ENCODE data around the gene MRPL55. TPM values are rescaled to one million over a fixed set of nuclear protein-coding genes. Genes with fewer than 3 reads are reported as not detected.
A peak's percentile ranks its signal among the peaks of the same experiment; 100 is the strongest.

Gene MRPL55
- total and polyA plus RNA-seq, 2 of the 13 experiments (the other 11 are each of a cell fraction or from before 2014, with no cell fraction given) = 58.6 to 92.9 TPM

DNA sequence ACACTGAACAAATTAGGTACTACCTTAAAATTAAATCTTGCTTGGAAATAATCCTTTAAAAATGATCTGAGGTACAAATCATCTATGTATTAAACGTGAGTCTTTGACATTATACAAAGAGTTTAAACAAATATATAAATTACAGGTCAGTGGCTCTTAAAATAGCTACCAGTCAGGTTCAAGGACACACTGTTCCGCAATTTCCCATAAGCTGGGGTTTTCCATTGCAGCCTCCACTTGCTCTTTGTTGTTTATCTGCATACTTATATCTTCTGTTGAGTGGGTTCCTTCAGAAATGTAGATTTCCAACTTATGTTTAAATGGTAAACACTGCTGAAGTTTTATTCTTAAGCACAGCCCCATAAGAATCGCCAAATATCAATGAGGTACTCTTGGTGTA lies 5.7 kb upstream of the MRPL55 start (continued):
- TF ChIP-seq ETV5 (CRISPR knock-in tag; IDR thresholded peaks at IDR 0.05; ENCODE audit: borderline replicate concordance) (no peak), ZNF737 (CRISPR knock-in tag; IDR thresholded peaks at IDR 0.05; ENCODE audit: borderline replicate concordance) (no peak), MEF2D (CRISPR knock-in tag; IDR thresholded peaks at IDR 0.05) (peak; percentile 97), CEBPB (IDR thresholded peaks at IDR 0.05; ENCODE audit: borderline replicate concordance, low read depth, low read length) (peak; percentile 67; the same call in 1 of the 2 replicates), SNAPC4 (CRISPR knock-in tag; IDR thresholded peaks at IDR 0.05) (no peak), NFIC (IDR thresholded peaks at IDR 0.05; ENCODE audit: low read length) (no peak), BORCS8-MEF2B (CRISPR knock-in tag; IDR thresholded peaks at IDR 0.05) (no peak), ISL2 (CRISPR knock-in tag; IDR thresholded peaks at IDR 0.05) (peak; percentile 61; the same call in 1 of the 2 replicates), FLYWCH1 (CRISPR knock-in tag; IDR thresholded peaks at IDR 0.05) (no peak), ZNF550 (CRISPR knock-in tag; IDR thresholded peaks at IDR 0.05; ENCODE audit: borderline replicate concordance) (no peak), SOX5 (CRISPR knock-in tag; IDR thresholded peaks at IDR 0.05; ENCODE audit: borderline replicate concordance) (peak; percentile 34; the same call in 1 of the 2 replicates), SMYD3 (CRISPR knock-in tag; IDR thresholded peaks at IDR 0.05) (no peak), GATAD2A (CRISPR knock-in tag; IDR thresholded peaks at IDR 0.05) (peak; percentile 47; the same call in 1 of the 2 replicates), TIGD3 (CRISPR knock-in tag; IDR thresholded peaks at IDR 0.05; ENCODE audit: borderline replicate concordance) (no peak), EP300 (IDR thresholded peaks at IDR 0.05; ENCODE audit: low read depth in 2 of 2, low read length in 2 of 2) (peak; percentile 33 to 41; a peak in 1 of 4 replicates), EP300 (CRISPR knock-in tag; IDR thresholded peaks at IDR 0.05; ENCODE audit: borderline replicate concordance) (no peak)
- TF ChIP-seq, protein P1, sequence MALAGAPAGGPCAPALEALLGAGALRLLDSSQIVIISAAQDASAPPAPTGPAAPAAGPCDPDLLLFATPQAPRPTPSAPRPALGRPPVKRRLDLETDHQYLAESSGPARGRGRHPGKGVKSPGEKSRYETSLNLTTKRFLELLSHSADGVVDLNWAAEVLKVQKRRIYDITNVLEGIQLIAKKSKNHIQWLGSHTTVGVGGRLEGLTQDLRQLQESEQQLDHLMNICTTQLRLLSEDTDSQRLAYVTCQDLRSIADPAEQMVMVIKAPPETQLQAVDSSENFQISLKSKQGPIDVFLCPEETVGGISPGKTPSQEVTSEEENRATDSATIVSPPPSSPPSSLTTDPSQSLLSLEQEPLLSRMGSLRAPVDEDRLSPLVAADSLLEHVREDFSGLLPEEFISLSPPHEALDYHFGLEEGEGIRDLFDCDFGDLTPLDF (CRISPR knock-in tag; IDR thresholded peaks at IDR 0.05) = no peak
- TF ChIP-seq, protein P2, sequence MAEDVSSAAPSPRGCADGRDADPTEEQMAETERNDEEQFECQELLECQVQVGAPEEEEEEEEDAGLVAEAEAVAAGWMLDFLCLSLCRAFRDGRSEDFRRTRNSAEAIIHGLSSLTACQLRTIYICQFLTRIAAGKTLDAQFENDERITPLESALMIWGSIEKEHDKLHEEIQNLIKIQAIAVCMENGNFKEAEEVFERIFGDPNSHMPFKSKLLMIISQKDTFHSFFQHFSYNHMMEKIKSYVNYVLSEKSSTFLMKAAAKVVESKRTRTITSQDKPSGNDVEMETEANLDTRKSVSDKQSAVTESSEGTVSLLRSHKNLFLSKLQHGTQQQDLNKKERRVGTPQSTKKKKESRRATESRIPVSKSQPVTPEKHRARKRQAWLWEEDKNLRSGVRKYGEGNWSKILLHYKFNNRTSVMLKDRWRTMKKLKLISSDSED (CRISPR knock-in tag; IDR thresholded peaks at IDR 0.05) = no peak
- TF ChIP-seq, protein P3, sequence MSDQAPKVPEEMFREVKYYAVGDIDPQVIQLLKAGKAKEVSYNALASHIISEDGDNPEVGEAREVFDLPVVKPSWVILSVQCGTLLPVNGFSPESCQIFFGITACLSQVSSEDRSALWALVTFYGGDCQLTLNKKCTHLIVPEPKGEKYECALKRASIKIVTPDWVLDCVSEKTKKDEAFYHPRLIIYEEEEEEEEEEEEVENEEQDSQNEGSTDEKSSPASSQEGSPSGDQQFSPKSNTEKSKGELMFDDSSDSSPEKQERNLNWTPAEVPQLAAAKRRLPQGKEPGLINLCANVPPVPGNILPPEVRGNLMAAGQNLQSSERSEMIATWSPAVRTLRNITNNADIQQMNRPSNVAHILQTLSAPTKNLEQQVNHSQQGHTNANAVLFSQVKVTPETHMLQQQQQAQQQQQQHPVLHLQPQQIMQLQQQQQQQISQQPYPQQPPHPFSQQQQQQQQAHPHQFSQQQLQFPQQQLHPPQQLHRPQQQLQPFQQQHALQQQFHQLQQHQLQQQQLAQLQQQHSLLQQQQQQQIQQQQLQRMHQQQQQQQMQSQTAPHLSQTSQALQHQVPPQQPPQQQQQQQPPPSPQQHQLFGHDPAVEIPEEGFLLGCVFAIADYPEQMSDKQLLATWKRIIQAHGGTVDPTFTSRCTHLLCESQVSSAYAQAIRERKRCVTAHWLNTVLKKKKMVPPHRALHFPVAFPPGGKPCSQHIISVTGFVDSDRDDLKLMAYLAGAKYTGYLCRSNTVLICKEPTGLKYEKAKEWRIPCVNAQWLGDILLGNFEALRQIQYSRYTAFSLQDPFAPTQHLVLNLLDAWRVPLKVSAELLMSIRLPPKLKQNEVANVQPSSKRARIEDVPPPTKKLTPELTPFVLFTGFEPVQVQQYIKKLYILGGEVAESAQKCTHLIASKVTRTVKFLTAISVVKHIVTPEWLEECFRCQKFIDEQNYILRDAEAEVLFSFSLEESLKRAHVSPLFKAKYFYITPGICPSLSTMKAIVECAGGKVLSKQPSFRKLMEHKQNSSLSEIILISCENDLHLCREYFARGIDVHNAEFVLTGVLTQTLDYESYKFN (CRISPR knock-in tag; conservative IDR thresholded peaks at IDR 0.05) = no peak

All from HepG2 (cell line).